WERI-Rb-1 (cell line): ENCODE measurements around the gene NUDT1.

Experiments
- DNase-seq: peaks from one replicate; pipeline ENCODE4 v3.0.0-alpha.2; 2020
- H3K27ac ChIP-seq: fragments of 250-450 bp; sonication (Bioruptor Pico); 2 replicates; pipeline ENCODE4 v1.5.1; 2020; ENCODE audit warnings: mild to moderate bottlenecking, moderate library complexity
- H3K27me3 ChIP-seq: fragments of 250-450 bp; sonication (Bioruptor Pico); 2 replicates; pipeline ENCODE4 v1.5.1; 2021; ENCODE audit warnings: mild to moderate bottlenecking, low read depth, moderate library complexity; ENCODE audit not compliant: insufficient read depth, severe bottlenecking
- H3K36me3 ChIP-seq: fragments of 250-450 bp; sonication (Bioruptor Pico); 2 replicates; pipeline ENCODE4 v1.5.1; 2020; ENCODE audit warnings: mild to moderate bottlenecking, moderate library complexity
- H3K4me3 ChIP-seq: 2 replicates; pipeline ENCODE4 v1.5.1; 2011; ENCODE audit warnings: low read depth, mild to moderate bottlenecking, control low read depth, low read length
- H3K9me3 ChIP-seq: fragments of 250-450 bp; sonication (Bioruptor Pico); 2 replicates; pipeline ENCODE4 v1.5.1; 2021; ENCODE audit warnings: mild to moderate bottlenecking, moderate library complexity; ENCODE audit not compliant: severe bottlenecking
- TF ChIP-seq, protein P1 (sequence below): IDR thresholded peaks from 2 replicates; pipeline ENCODE4 v1.5.1; 2011; ENCODE audit warnings: low read depth, mild to moderate bottlenecking, control low read depth, inconsistent platforms, low read length

The NUDT1 gene

DNA sequence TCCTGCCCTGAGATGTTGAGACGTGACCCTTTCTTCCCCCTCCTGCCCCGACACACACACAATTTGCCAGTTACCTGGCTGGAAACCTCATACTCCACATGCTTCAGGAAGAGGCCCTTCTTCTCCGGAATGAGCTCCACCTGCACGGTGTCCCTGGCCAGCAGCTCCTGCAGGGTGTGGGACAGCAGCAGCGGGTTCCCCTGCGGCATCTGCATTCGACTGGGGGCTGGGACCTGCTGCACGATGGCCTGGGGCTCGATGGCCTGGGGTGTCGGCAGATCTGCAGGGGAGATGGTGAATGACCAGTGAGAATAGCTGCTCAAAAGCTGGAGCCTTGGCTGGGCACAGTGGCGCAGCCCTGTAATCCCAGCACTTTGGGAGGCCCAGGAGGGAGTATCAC lies 36.0 kb downstream of the NUDT1 start:
- no peak for DNase-seq
- peaks cover 8% of the 10 kb centered on the region for H3K36me3 ChIP-seq
- TF ChIP-seq, protein P1, sequence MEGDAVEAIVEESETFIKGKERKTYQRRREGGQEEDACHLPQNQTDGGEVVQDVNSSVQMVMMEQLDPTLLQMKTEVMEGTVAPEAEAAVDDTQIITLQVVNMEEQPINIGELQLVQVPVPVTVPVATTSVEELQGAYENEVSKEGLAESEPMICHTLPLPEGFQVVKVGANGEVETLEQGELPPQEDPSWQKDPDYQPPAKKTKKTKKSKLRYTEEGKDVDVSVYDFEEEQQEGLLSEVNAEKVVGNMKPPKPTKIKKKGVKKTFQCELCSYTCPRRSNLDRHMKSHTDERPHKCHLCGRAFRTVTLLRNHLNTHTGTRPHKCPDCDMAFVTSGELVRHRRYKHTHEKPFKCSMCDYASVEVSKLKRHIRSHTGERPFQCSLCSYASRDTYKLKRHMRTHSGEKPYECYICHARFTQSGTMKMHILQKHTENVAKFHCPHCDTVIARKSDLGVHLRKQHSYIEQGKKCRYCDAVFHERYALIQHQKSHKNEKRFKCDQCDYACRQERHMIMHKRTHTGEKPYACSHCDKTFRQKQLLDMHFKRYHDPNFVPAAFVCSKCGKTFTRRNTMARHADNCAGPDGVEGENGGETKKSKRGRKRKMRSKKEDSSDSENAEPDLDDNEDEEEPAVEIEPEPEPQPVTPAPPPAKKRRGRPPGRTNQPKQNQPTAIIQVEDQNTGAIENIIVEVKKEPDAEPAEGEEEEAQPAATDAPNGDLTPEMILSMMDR: no peak
- no peak overlapping the region for H3K4me3 ChIP-seq
- H3K27me3 ChIP-seq: no peaks in the 10 kb centered on the region
- H3K9me3 ChIP-seq: no peaks in the 10 kb centered on the region
- H3K27ac ChIP-seq: no peak overlapping the region

DNA sequence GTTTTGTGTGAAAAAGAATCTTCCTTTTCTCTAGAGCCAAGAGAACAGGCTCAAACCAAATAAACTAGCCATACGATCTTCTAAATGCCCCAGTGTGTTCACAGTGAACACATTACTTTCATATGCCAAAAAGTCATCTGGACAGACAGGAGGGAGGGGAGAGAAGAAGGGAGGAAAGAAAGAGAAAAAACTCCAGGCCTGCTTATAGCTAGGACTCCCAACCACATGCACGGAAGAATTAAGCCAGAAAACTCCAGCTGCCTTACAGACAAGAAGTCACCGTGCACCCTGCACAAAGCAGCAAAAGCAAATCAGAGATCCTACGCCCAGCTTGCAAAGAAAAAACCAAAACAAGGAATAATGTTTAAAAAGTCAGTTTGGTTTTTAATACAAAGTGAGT lies 37.9 kb downstream of the NUDT1 start:
- no peaks in the 10 kb centered on the region for H3K9me3 ChIP-seq
- no peak for DNase-seq
- no peak overlapping the region for H3K4me3 ChIP-seq
- no peaks in the 10 kb centered on the region; the same call in none of the 2 replicates for H3K36me3 ChIP-seq
- no peak overlapping the region for H3K27ac ChIP-seq
- TF ChIP-seq, protein P1: no peak
- no peaks in the 10 kb centered on the region for H3K27me3 ChIP-seq

DNA sequence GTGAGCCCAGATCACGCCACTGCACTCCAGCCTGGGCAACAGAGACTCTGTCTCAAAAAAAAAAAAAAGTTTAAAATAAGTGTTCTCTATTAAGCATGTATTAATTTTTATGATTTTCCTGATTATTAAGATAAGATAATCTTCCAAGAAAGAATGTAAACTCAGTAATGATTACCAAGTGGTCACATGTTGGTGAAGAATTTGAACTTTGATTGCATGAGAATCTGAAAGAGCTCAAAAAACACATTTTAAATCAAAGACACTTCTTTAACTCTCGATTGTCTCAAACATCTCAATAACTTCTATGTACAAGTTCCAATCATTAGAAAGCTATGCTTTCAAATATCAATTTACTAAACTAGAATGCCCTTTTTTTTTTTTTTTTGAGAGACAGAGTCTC lies 38.4 kb downstream of the NUDT1 start:
- no peaks in the 10 kb centered on the region; the same call in 1 of the 2 replicates for H3K36me3 ChIP-seq
- H3K4me3 ChIP-seq: no peak overlapping the region
- H3K9me3 ChIP-seq: no peaks in the 10 kb centered on the region
- no peak for DNase-seq
- TF ChIP-seq, protein P1: no peak
- no peaks in the 10 kb centered on the region for H3K27me3 ChIP-seq
- no peak overlapping the region for H3K27ac ChIP-seq

DNA sequence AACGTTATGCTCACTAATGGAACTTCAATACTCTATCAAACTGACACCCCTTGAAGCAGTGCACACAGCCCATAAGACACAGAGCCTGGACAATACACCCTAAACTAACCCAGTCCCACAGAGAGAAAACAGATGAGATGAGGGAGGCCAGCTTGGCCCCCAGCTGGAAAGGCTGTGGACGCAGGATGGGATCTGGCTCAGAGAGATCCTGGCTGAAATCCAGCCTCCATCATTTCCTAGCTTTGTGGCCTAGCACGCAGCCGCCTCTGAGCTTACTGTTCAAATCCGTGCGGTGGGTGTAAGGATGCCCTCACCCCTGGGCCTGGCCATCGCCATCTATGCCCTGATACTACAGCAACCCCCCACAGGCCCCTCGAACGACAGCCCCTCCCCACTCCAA lies 39.5 kb downstream of the NUDT1 start:
- no peaks in the 10 kb centered on the region for H3K36me3 ChIP-seq
- no peak overlapping the region for H3K27ac ChIP-seq
- H3K4me3 ChIP-seq: no peak overlapping the region
- H3K9me3 ChIP-seq: no peaks in the 10 kb centered on the region
- H3K27me3 ChIP-seq: no peaks in the 10 kb centered on the region
- DNase-seq: no peak
- TF ChIP-seq, protein P1: no peak

DNA sequence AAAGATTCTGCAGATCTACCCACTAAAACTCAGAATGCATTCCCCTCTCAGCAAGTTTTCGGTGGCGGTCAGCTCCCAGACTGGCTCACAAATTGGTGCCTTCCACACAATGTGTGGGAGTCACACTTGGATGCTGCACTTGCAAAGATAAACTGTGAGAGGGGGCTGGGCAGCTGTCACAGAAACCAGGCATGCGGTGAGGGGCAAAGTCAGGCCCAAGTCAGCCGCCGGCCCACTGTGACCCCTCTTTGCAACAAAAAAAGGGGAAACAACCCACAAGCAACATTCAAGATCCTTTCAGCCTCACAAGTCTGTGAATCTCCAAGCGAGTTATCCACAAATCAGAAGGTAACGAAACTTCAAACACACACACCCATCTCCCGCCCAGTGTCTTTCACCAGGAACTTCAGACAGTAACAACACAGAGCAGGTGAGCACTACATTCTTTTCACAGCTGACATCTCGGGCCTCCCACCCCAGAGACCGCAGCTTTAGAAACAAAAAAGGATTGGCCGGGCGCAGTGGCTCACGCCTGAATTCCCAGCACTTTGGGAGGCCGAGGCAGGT lies 40.2 kb downstream of the NUDT1 start:
- Histone ChIP-seq H3K36me3 (no peaks in the 10 kb centered on the region), H3K9me3 (no peaks in the 10 kb centered on the region), H3K27ac (no peak overlapping the region), H3K4me3 (no peak overlapping the region), H3K27me3 (no peaks in the 10 kb centered on the region)
- TF ChIP-seq, protein P1: no peak
- DNase-seq: no peak

DNA sequence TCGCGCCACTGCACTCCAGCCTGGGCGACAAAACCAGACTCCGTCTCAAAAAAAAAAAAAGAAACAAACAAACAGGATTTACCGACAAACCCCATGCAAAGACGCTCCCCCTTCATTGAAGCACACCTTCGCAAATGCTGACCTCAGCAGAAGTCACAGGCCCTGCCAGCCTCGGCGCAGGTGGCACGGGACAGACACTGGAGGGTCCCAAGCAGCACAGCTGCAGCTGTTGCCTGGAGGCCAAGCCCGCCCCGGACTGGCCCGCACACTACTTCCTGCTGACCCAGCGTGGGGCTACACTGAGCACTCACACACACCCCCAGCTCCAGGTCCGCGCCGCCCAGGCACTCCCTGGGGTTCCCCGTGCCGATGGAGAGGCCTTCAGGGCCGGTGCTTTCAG lies 41.0 kb downstream of the NUDT1 start:
- no peak overlapping the region for H3K4me3 ChIP-seq
- DNase-seq: no peak
- no peaks in the 10 kb centered on the region for H3K9me3 ChIP-seq
- no peaks in the 10 kb centered on the region for H3K27me3 ChIP-seq
- no peaks in the 10 kb centered on the region for H3K36me3 ChIP-seq
- no peak overlapping the region for H3K27ac ChIP-seq
- TF ChIP-seq, protein P1: no peak
